Measurements from ENCODE around the gene IL1RAPL1.

IL1RAPL1 gene

DNA sequence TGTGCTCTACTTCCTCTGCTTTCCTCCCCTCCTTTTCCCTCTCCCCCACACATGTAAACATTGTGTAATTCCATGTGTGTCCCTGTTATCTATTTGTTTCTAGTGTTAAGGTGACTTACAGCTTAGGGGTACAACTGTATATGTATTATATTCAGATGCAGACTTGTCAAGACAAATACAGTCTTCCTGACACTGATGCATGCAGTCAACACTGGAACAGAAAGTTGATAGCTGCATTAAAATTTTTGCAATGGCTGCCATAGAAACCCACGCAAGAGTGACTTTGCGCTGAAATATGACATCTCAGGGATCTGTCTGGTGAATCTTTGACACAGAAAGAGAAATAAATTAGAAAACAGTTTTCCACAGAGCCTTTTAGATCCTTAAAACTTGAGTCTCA is 656.7 kb downstream of the IL1RAPL1 start:
- H3K27ac ChIP-seq: no peak overlapping the region
- no peak for TF ChIP-seq ZFX (IDR thresholded peaks at IDR 0.05)
- TF ChIP-seq, protein P1, sequence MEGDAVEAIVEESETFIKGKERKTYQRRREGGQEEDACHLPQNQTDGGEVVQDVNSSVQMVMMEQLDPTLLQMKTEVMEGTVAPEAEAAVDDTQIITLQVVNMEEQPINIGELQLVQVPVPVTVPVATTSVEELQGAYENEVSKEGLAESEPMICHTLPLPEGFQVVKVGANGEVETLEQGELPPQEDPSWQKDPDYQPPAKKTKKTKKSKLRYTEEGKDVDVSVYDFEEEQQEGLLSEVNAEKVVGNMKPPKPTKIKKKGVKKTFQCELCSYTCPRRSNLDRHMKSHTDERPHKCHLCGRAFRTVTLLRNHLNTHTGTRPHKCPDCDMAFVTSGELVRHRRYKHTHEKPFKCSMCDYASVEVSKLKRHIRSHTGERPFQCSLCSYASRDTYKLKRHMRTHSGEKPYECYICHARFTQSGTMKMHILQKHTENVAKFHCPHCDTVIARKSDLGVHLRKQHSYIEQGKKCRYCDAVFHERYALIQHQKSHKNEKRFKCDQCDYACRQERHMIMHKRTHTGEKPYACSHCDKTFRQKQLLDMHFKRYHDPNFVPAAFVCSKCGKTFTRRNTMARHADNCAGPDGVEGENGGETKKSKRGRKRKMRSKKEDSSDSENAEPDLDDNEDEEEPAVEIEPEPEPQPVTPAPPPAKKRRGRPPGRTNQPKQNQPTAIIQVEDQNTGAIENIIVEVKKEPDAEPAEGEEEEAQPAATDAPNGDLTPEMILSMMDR (conservative IDR thresholded peaks at IDR 0.05): no peak

DNA sequence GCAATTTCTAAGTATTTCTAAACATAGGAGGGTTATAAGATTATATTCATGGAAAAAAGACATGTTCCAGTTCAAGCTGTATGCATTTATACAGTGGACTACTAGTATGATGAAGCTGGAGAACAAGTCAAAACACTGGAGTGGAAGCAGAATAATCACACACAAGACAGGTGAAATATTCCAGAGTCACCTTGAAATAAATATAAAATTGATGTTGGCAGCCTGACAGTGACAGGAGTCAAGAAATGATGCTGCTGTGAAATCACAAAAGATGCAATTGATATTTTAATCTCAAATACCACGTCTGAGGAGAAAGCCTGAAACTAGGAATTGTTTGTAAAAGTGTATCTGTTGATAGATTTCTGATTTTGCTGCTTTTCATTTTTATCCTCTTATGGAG is 667.3 kb downstream of the IL1RAPL1 start:
- no peak overlapping the region for H3K27ac ChIP-seq
- TF ChIP-seq, protein P1 (conservative IDR thresholded peaks at IDR 0.05): no peak
- TF ChIP-seq ZFX (IDR thresholded peaks at IDR 0.05): no peak

DNA sequence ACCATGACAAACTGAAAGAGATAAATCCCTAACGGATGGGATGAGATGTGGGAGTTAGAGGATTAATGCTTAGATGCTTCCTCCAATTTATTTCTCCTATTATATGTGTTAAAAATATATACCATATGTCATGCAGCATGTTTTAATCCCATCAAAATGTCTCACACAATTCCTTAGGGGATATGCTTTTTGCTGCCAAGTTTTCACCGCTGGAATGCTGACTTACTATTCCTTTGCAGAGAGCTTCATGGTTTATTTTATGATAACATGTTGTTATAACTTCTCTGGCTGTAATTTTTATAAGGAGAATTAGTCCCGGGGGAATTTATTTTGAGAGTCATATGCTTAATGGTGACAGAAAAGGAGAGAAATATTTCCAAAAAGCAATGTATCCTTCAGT is 670.3 kb downstream of the IL1RAPL1 start:
- H3K27ac ChIP-seq: no peak overlapping the region
- TF ChIP-seq, protein P1 (conservative IDR thresholded peaks at IDR 0.05): no peak
- TF ChIP-seq ZFX (IDR thresholded peaks at IDR 0.05): no peak

DNA sequence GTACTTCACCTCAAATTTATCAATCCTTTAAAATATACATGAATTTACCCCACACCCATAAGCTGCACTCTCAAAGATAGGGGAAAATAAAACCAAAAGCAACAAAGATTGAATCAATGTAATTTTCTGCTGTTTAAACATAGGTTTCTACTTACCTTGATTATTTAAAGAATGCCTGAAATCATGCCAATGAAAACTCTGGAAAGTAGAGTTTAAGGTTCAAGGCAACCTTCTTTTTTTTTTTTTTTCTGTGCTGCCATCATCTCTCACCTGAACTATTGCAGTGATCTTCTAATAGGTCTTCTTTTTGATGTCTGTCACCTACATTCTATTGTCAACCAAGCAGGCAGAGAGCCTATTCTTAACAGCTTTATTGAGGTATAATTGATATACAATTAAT is 682.1 kb downstream of the IL1RAPL1 start:
- no peak overlapping the region for H3K27ac ChIP-seq
- TF ChIP-seq, protein P1 (conservative IDR thresholded peaks at IDR 0.05): no peak
- no peak for TF ChIP-seq ZFX (IDR thresholded peaks at IDR 0.05)

DNA sequence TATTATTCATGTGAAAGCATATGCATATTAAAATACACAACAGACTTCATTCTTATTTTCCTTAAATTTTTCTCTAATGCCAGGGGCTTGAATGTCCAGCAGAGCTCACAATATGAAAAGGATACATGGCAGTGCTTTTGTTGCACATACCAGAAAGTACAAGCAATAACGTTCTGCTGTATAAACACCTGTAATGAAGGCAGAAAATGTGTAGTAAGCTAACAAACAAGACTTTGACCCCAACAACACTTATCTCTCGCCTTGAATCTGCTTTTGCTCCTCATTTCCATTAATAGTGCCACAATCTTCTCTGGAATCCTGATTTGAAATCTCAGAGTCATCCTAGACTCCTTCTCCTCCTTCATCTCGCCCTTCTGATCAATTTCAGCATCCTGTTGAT is 687.3 kb downstream of the IL1RAPL1 start:
- TF ChIP-seq, protein P1 (conservative IDR thresholded peaks at IDR 0.05): no peak
- TF ChIP-seq ZFX (IDR thresholded peaks at IDR 0.05): no peak
- no peak overlapping the region for H3K27ac ChIP-seq

DNA sequence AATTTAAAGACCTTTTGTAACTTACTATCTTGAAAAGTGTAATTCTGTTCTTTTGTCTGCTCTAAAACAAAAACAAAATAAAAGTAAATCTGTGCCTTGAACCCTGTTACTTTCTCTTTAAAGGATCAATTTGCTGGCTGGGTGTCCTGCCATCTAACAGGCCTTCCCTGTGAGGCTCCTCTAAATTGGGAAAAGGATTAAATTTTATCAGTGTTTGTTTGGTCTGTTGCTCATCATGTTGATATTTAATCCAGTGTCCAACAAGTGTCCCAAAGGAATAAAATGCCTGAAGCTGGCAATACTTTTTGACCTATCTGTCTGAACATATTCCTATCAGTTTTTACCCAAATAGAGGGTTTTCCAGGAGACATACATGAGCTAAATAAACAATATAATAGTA is 688.7 kb downstream of the IL1RAPL1 start:
- TF ChIP-seq, protein P1 (conservative IDR thresholded peaks at IDR 0.05): no peak
- TF ChIP-seq ZFX (IDR thresholded peaks at IDR 0.05): no peak
- no peak overlapping the region for H3K27ac ChIP-seq

DNA sequence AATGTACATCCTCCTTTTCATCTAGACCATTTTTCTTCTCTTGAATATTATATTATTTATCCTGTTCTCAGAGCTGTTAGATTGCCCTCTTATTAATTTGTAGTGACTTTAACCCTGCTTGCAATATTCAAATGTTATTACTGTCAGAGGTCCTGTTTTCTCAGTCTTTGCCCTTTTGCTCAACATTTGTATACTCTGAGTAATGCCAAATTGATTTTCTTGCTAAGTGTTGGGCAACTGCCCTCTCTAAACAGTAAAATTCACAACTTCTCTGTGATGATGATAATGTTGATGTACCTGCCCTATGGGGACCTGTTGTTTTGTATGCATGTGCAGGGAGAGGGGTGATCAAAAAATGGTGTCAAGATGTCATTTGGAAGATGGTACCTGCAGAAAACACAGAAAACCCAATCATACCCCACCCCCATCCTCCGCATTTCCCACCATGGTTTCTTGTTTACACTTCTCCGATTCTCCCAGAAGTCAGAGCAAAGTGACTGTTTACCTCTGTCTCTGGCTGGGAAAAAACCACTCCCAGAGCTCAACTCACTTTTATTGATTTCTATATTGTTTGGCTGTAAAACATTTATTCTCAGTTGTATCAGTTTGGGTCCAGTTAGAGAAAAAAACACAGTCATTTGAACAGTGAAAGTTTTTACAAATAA is 694.0 kb downstream of the IL1RAPL1 start:
- H3K27ac ChIP-seq: no peak overlapping the region
- TF ChIP-seq ZFX (IDR thresholded peaks at IDR 0.05): no peak
- TF ChIP-seq, protein P1 (conservative IDR thresholded peaks at IDR 0.05): no peak

Data from C4-2B (cell line).